Measurements from ENCODE around the gene NXNL1.
"Not testable (repeated sequence)": the region's sequence is repeated elsewhere in the genome, so short reads cannot be mapped to it uniquely, and the experiment has no call there.

The NXNL1 gene, protein sequence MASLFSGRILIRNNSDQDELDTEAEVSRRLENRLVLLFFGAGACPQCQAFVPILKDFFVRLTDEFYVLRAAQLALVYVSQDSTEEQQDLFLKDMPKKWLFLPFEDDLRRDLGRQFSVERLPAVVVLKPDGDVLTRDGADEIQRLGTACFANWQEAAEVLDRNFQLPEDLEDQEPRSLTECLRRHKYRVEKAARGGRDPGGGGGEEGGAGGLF

DNA sequence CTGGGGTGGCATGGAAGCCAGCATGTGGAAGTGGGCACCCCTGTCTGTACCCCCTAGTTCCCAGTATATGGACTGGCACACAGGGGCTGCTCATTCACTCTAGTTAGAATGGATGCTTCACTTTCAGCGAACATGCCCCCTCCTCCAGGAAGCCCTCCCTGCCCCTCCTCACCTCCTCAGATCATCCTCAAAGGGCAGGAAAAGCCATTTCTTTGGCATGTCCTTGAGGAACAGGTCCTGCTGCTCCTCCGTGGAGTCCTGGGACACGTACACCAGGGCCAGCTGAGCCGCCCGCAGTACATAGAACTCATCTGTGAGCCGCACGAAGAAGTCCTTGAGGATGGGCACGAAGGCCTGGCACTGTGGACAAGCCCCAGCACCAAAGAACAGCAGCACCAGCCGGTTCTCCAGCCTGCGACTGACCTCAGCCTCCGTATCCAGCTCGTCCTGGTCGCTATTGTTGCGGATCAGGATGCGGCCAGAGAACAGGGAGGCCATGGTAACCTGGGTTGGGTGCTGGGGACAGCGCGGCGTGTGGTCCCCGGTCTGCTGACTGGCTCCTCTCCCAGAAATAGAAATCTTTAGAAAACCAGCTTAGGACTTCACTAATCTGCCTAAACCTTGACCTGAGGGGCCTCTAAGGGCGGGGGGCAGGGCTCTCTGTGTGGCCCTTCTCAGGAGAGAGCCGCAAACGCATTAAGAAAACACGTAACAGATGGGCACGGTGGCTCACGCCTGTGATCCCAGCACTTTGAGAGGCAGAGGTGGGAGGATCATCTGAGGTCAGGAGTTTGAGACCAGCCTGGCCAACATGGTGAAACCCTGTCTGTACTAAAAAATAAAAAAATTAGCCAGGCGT, at the start of gene NXNL1:
Gene NXNL1, minus strand, starts transcription at position 555 of the 859 bp plus-strand sequence. Its CDS starts 57 bp downstream, at position 498.
- DNase-seq = no peak

GRCh38 chr19:17508558-17508933, 47.8 kb upstream of the NXNL1 start:
- not testable (repeated sequence) for DNase-seq

DNA sequence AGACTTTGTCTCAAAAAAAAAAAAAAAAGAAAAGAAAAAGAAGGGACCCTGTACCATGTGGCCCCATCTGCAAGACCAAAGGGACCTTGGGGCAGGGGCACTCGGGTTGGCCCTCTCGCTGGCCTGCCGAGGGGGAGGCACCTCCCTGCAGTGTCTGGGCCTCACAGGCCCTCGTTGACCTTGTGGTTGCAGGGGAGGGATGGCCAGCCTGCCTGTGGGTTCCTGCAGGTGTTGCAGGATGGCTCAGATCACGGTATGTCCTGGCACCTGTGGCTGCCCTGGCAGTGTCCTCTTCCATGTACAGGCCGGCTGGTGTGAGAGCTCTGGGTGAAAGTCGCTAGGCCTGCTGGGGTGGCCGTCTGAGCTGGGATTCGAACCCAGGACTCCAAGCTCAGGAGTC, 46.0 kb upstream of the NXNL1 start:
- no peak for DNase-seq

DNA sequence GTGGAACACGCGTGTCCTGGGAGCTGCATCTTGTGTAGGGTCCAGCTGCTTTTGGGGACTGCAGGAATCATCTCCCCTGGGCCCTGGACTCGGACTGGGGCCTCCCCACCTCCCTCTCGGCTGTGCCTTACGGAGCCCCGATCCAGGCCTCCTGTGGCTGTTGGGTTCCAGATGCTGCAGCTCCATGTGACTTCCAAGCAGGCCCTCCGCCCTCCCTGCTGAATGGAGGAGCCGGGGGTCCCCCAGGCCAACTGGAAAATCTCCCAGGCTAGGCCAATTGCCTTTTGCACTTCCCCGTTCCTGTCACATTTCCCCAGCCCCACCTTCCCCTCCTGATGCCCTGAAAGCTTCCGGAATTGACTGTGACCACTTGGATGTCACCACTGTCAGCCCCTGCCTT, 44.5 kb upstream of the NXNL1 start:
- DNase-seq = no peak

- DNase-seq = no peak
Measured at GRCh38 chr19:17504456-17504855, 43.7 kb upstream of the NXNL1 start.

GRCh38 chr19:17504030-17504429, 43.3 kb upstream of the NXNL1 start:
- no peak for DNase-seq

DNA sequence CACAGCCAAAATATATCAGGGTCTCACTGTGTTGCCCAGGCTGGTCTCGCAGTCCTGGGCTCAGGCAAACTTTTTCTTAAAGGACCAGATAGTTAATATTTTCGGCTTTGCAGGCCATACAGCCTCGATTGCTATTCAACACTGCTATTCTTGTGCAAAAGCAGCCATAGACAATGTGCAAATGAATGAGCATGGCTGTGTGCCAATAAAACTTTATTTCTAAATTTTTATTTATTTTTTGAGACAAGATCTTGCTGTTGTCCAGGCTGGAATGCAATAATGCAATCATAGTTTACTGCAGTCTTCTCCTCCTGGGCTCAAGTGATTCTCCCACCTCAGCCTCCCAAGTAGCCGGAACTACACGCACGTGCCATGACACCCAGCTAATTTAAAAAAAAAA, 42.5 kb upstream of the NXNL1 start:
- DNase-seq = no peak

DNA sequence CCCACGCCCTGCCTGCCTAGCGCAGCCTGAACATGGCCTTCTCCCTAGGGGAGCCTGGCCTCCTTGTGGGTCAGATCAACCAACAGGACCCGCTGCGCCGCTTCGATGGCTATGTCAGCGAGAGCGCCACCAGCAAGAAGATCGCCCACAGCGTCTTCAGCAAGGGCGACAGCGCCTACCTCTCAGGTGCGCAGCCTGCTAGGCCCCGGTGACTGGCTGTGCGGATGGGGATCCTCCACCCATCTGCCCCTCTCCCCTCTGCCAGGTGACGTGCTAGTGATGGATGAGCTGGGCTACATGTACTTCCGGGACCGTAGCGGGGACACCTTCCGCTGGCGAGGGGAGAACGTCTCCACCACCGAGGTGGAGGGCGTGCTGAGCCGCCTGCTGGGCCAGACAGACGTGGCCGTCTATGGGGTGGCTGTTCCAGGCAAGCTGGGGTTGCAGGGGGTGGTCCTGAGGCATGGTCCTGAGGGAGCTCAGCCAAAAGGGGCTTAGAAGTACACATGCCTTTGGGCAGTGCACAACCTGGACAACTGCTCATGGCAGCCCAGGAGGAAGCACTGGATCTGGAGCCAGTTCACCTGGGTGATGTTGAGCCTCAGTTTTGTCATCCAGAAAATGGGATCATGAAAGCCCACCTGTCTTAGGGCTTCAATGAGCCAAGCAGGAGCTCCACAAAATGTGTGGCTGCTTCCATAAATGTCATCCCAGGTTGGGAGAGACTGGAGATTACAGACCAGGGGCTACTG, 39.9 kb upstream of the NXNL1 start:
- no peak for DNase-seq

GRCh38 chr19:17499648-17500446, 39.1 kb upstream of the NXNL1 start:
- no peak for DNase-seq

GRCh38 chr19:17499025-17499424, 38.3 kb upstream of the NXNL1 start:
- DNase-seq = not testable (repeated sequence)

GRCh38 chr19:17497149-17497798, 36.5 kb upstream of the NXNL1 start:
- no peak for DNase-seq

DNA sequence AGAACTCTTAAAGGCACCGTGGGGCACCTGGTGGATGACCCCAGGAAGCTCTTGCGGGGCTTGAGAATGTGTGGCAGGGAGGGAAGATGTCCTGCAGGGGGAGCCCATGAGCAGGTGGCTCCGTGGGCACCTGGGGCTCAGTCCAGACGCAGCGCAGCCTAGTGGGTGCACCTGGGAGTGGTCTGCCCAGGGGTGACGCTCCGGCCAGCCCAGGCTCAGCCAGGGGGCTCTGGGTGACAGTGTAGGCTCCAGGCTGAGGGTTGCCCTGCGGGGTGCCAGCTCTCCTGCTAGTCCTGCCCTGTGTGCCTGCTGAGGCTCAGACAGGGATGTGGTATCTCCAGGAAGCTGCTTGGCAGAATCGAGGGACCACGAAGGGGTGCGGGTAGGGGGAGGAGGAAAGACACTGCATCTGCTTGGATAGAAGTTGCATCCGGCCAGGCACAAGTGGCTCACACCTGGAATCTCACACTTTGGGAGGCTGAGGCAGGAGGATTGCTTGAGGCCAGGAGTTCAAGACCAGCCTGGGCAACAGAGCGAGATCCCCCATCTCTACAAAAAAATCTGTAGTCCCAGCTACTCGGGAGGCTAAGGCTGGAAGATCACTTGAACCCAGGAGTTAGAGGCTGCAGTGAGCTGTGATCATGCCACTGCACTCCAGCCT, 35.7 kb upstream of the NXNL1 start:
- DNase-seq = peak; percentile 82

GRCh38 chr19:17495639-17496296, 35.0 kb upstream of the NXNL1 start:
- no peak for DNase-seq

DNA sequence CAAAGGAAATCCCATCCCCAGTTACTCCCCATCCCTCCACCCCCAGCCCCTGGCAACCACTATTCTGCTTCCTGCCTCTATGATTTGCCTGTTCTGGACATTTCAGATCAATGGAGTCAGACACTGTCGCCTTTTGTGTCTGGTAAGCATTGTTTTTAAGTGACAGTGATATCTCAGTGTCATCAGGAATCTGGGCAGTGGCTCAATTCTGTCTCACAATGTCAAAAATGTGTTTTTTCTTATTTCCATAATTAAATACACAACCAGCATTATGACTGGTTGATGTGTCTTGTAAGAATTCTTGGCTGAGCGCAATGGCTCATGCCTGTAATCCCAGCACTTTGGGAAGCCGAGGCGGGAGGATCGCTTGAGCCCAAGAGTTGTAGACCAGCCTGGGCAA, 30.6 kb upstream of the NXNL1 start:
- no peak for DNase-seq

DNA sequence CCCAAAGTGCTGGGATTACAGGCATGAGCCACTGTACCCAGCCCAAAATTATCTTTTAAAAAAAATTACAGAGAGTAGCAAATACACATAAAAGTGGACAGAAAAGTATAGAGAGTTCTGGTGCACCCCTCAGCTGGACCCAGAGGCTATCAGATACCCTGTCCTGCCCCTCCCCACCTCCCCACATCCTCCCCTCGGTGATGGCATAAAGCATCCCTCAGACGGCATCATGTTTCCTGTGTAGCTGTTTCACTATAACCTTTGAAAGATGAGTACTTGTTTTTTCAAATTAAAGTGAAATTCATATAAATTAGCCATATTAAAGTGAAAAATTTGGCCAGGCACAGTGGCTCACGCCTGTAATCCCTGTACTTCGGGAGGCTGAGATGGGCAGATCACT, 29.7 kb upstream of the NXNL1 start:
- peak; percentile 18 for DNase-seq

DNA sequence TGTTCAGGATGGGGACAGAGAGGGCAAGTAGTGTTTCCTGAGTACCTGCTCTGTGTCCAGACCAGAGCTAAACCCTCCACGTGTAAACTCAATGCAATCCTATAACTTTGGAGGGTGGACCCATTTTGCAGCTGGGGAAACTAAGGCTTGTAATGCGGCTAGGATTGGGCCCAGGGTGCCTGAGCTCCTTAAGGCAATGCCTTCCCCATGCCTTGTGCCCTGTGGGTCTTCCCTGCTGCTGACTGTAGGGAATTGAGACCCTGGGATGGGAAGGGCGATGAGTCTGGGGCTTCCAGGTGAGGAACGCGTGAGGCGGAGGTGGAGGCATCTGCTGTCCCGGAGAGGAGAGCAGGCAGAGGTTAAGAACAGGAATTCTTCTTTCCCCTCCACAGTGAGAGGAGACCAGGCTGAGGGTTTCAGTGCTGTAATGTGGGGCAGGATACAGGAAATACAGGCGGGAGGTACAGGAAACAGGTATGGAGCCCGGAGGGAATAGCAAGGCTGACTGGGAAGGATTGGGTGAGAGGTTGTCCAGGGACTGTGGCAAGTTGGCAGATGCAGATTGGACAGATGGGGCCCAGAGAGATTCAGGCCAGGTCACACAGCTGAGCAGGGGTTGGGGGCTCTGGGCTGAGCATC, 28.8 kb upstream of the NXNL1 start:
- DNase-seq = no peak

DNA sequence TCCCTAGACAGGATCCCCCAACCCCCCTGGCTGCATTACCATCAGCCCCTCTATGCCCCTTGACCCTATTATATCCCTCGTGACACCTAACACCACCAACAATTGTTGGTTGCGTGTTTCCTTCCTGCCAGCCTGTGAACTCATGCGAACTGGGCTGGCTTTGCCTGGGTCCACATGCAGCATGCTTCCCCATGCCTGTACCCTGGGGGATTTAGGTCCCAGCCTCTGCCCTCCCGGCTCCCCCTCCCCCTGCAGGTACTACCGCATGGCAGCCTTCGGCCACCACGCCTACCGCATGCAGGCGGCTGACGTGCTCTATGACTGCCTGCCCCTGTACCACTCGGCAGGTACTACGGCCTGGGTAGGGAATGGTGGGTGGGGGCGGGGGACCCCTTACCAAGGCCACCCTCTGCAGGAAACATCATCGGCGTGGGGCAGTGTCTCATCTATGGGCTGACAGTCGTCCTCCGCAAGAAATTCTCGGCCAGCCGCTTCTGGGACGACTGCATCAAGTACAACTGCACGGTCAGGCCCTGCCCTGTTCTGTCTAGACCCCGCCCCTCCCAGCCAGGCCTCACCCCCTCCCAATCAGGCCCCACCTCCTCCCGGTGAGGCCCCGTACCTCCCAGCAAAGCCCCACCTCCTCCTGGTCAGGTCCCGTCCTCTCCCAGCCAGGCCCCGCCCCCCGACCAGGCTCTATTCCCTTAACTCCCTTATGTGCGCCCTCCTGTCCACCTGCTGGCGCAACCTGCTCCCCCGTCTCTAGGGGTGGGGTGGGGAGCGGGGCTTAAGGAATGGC, 28.1 kb upstream of the NXNL1 start:
- DNase-seq = peak; percentile 77

- DNase-seq = no peak
Measured at GRCh38 chr19:17487284-17488121, 26.8 kb upstream of the NXNL1 start.

All from activated naive CD4-positive, alpha-beta T cell treated with Interleukin-2 at 50 U/mL for 16 hours (primary cell).